Cardiac septum (tissue), 1 donor: ENCODE results near the gene HIF3A. TPM values are rescaled to one million over a fixed set of nuclear protein-coding genes. Genes with fewer than 3 reads are reported as not detected.
A peak's percentile ranks its signal among the peaks of the same experiment; 100 is the strongest.
"Not testable (repeated sequence)": the region's sequence is repeated elsewhere in the genome, so short reads cannot be mapped to it uniquely, and the experiment has no call there.

Source experiments
- DNase-seq: peaks from one replicate; pipeline ENCODE4 v3.0.0-alpha.2; 2020; ENCODE audit warnings: low spot score
- intact Hi-C: fragments of 100-400 bp; cut with DNase I; formaldehyde crosslinking; loops from one replicate; pipeline ENCODE4 v1.14.0; 2022
- long read RNA-seq: library from polyadenylated mRNA; unstranded; transcript quantifications from one replicate; pipeline ENCODE4 v2.0.0, GENCODE V29; 2021
- total RNA-seq: library from RNA; stranded (reverse); fragmentation: NEBNext Ultra II Directional; extraction: Animal tissue kit (Norgen Biotek cat#: 25700); gene quantifications from one replicate; pipeline ENCODE4 v1.2.1, GENCODE V29; 2021
- donor health status: DM: no; HTN: no; CAD: no.

HIF3A gene
- 49.2 TPM for total RNA-seq
- long read RNA-seq, partial matches to known transcripts = 19 of 58 reads
- long read RNA-seq, other reads (novel, unspliced or antisense) = 39 of 58 reads

DNA sequence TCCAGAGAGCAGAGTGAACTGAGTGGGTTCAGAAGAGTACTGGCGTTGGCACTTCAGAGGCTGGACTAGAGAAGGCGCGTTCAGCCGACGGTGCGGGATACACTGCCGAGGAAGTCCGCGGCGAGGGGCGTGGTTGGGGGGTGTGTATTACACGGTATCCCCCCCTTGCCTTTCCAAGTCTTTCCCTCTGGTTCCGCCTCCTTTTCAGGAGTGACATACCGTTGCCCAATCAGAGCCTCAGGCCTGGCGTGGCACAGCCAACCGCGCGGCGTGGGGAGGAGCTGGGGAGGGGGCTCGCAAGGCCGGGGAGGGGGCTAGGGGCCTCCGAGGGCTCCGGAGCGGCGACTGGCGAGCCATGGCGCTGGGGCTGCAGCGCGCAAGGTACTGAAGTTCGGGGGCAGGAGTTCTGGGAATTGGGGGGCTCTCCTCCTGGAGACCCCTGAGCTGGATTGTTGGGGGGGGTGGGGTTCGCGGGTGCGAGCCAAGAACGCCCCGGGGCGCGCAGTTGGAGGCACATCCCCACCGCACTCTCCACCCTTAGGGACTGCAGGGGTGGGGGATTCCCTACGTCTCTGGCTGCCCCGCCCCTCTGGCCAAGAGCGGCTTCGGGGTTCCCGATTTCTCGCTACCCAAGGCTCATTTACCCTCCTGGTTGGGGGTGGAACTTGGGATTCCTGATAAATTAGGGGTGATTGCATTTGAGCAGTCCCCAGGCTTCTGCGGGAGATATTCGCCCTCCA, at the start of gene HIF3A:
Gene HIF3A, plus strand, starts transcription at position 321 of the 740 bp plus-strand sequence. Its CDS starts 35 bp downstream, at position 356.
- intact Hi-C loops = no loop called here
- no peak for DNase-seq

DNA sequence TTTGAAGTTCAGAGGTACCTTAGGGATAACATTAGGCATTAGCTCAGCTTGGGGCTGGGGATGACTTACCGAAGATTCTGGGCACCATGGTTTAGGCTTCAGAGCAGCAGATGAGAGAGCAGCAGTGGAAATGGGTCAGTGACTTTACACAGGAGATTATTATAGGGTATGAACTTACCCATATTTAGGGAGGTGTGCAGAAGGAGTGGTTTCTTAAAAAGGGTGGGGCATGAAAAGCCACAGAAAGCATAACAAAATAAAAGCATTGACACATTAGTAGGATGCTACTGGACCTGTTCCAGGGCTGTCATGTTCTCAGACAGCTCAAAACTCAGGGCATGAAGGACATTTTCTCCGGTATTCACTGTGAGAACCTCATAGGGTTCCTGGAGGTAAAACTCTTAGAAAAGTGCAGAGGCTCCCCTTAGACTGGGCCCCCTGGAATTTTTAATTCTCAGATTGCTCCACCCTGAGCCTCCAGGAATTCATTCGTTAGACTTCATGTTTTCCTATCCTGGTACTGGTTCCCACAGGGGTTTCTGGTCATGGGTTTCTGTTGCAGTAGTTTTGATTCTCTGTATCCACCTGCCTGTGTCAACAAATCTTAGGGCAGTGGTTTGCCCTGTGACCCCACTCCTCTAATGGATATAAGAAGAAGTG, 46.6 kb upstream of the HIF3A start:
- no peak for DNase-seq
- intact Hi-C loops = no loop called here

DNA sequence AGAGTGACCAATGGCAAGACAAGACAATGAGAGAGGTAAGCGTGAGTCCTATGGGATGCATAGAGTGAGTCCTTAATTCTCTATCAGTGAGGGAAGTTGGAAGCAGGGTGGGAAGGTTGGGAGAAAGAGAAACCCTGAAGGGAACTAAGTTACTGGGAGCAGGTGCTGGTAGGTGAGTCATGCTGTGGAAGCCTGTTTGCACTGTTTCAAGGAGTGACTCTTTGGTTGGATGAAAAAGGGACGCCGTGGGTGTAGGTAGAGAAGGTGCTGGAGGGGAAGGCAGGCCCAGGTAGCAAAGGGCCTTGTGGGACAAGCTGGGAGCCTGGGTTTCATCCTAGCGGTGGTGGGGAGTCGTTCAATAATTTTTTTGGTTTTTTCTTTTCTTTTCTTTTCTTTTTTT, 45.4 kb upstream of the HIF3A start:
- no peak for DNase-seq
- intact Hi-C loops = no loop called here

DNA sequence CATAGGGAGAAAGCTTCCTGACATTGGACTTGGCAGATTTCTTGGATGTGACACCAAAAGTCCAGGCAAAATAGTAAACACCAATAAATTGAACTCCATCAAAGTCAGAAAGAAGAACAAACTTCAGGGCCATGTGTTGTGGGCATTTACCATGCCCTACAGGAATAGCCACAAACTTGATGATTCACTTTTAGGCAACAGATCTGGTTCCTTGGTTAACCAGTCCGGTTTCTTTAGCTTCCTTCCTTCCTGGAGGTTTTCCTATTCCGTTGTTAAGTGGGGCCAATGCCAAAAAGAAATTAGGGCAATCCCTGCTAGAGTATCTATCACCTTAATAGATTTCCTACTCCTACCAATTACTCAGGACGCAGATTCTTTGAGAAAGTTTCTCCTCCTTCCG, 42.1 kb upstream of the HIF3A start:
- DNase-seq = no peak
- intact Hi-C loops = no loop called here

DNA sequence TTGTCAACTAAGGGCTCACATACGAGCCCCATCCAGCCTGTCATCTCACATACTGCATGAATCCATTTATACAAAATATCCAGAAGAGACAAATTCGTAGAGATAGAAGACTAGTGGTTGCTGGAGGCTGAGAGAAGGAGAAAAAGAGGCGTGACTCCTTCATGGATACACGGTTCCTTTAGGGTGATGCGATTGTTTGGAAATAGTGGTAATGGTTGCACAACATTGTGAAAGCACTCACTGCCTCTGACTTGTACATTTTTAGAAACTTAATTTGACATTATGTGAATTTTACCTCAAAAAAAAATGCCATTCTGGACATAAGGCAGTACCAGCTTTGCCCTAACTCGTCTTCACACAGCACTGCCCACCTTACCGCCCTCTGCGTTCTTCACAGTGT, 40.0 kb upstream of the HIF3A start:
- intact Hi-C loops = no loop called here
- no peak for DNase-seq

DNA sequence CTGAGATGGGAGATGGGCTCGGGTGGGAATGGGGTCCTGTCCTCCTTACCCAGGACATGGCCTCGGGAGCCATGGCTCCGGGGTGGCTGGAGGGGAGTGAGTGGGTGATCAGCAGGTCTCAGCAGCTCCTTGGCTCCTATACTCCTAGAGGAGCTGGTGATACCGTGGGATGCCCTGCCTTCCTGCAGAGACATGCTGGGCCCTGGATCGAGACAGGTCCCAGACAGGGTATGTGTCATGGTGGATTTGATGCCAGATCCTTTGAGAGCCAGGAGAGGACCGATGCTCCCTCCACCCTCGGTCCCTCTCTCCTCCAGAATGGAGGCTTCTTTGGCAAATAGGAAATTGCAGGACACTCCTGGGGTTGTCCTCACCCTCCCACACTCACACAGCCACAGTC, 35.3 kb upstream of the HIF3A start:
- intact Hi-C loops, DNase-seq: not testable (repeated sequence)

DNA sequence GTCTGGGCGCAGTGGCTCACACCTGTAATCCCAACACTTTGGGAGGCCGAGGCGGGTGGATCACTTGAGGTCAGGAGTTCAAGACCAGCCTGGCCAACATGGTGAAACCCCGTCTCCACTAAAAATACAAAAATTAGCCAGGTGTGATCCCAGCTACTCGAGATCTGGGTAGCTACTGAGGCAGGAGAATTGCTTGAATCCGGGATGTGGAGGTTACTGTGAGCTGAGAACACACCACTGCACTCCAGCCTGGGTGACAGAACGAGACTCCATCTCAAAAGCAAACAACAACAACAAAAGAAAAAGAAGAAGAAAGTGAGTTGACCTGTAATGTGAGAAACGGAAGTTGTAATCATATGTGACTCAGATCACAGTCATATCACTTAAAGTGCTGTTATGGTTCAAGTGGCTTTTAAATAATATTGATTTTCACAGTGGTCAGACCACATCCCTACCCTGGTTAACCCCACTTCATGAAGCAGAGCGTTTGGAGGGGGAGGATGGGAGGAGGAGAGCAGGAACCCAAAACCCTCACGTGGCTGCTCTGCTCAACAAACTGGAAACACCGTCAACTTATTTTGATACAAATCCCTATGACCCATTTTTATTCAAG, 34.1 kb upstream of the HIF3A start:
- DNase-seq, intact Hi-C loops: not testable (repeated sequence)

DNA sequence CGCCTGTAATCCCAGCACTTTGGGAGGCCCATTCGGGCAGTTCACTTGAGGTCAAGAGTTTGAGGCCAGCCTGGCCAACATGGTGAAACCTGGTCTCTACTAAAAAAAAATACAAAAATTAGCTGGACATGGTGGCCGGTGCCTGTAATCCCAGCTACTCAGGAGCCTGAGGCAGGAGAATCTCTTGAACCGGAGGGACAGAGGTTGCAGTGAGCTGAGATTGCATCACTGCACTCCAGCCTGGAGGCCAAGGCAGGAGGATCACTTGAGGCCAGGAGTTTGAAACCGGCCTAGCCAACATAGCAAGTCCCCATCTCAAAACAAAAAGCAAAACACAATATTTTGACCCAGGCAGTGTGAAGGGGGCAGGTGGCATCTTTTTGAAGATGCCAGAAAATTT, 32.0 kb upstream of the HIF3A start:
- intact Hi-C loops = loop anchor here (2.0 kb wide), 2 partner anchors 182 to 236 kb away; no protein-coding TSS in a partner anchor
- peak; percentile 56 for DNase-seq

DNA sequence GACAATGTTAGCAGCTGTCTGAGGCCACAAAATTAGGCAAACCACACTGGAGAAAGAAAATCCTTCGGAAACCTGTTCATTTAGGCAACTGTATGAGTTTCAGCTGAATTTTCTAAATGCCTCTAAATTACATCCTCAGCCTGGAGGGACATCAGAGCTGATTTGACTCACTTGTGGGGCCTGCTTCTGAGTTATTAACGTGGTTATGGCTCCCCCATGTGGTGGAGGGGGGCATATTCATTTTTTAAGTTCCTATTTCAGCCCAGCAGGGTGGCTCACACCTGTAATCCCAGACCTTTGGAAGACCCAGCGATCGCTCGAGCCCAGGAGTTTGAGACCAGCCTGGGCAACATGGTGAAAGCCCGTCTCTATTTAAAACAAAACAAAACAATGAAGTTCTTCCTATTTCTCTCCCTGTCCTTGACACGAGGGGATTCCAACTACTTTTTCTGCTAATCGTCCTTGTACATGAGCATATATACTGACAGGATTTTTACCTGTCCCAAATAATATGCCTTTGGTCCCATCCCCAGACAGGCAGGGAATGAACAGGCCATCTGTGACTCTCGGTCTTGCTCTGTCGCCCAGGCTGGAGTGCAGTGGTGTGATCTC, 31.5 kb upstream of the HIF3A start:
- intact Hi-C loops = loop anchor here (2.0 kb wide), 2 partner anchors 183 to 237 kb away; no protein-coding TSS in a partner anchor
- peak; percentile 10 for DNase-seq

DNA sequence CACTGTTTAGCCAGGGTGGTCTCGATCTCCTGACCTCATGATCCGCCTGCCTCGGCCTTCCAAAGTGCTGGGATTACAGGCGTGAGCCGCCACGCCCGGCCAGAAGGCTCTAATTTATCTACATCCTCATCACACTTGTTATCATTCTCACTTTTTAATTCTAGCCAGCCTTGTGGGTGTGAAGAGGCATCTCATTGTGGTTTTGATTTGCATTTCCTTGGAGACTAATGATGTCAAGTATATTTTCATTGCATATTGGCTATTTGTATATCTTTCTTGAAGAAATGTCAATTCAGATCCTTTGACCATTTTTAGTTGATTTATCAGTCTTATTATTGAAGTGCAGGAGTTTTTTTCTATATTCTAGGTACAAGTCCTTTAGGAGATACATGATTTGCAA, 27.7 kb upstream of the HIF3A start:
- intact Hi-C loops = no loop called here
- no peak for DNase-seq

DNA sequence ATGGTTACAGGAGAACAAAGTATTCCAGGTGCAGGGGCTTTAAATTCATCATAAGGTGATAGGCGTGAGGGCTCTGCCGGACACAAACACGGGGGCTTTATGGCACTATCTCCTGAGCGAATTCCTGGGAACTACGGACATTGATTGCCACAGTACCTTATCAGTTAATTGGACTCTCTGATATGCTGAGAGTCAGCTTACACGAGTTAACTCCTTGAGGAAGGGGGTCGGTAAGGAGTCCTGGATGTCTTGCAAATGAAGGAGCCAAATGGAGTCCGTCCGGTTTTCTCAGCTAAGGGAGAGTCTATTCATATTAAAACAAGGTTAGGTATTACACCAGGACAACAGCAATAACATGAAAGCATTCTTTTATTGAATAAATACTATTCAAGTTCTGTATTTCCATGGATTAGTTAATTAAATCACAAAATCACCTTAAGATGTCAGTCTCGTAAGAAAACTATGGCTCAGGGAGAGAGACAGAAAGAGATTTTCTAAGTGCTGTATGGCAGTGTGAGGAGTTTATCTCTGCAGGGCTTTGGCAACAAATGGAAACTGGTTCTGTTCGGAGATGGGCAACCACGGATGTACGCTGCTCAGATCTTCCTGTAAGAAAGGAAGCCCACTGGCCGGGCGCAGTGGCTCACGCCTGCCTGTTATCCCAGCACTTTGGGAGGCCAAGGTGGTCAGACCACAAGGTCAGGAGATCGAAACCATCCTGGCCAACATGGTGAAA, 26.2 kb upstream of the HIF3A start:
- DNase-seq = peak; percentile 20
- intact Hi-C loops = no loop called here

DNA sequence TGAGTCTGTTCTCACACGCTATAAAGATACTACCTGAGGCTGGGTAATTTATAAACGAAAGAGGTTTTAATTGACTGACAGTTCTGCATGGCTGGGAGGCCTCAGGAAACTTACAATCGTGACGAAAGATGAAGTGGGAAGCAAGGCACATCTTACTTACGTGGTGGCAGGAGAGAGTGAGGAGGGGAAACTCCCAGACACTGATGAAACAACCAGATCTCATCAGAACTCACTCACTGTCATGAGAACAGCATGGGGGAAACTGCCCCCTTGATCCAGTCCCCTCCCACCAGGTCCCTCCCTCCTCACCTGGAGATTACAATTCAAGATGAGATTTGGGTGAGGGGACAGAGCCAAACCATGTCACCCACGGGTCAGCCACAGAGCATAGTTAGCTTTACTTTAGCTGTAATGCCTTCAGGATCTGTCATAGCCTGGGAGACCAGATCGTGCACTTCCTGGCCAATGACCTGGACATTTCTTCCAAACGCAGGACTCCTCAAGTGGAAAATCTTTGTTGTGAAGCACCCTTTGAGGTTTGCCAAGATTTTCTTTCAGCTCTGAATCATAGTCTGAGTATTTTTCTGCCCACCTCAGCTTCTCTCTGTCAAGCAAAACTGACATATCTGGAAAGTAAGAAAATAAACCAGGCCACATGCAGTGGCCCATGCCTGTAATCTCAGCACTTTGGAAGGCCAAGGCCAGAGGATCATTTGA, 25.2 kb upstream of the HIF3A start:
- peak; percentile 27 for DNase-seq
- intact Hi-C loops = no loop called here

DNA sequence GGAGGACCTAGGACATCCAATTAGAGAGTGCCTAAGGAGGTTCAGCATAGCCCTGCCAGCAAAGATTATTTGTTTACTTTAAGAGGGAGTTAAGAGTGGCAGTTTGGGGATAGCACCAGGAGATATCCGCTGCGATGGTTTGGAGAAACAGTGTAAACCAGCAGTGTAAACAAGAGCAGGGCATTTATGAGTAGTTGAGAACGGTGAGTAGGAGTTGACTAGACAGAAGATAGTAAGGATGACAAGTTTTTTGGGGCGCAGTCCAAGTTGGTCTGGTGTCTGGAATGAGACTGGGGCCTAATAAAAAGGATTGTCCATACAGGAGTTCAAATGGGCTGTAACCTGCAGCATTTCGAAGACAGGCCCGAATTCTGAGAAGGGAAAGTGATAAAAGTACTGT, 22.9 kb upstream of the HIF3A start:
- intact Hi-C loops = not testable (repeated sequence)

DNA sequence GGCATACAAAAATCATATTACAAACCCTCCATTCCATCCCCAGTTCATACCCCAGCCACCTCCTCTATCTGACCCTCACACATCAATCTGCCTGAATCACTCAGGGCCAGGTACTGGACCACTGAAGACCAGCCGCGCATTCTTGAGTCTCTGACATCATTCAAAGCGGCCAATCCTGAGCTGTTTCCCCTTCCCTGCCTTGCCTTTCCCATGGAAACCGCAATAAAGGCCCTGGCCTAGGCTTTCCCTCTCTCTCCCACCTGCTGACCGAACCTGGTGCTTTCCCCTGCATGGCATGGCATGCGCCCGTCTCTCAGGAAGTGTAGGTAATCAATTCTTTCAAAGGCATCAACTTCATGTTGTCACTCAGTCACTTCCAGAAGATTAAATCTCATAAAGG, 17.7 kb upstream of the HIF3A start:
- intact Hi-C loops = loop anchor here (2.0 kb wide), 1 partner anchor 236 kb away; no protein-coding TSS in a partner anchor

More for the DNA sequence above, 22.9 kb upstream of the HIF3A start:
- not testable (repeated sequence) for DNase-seq

DNA sequence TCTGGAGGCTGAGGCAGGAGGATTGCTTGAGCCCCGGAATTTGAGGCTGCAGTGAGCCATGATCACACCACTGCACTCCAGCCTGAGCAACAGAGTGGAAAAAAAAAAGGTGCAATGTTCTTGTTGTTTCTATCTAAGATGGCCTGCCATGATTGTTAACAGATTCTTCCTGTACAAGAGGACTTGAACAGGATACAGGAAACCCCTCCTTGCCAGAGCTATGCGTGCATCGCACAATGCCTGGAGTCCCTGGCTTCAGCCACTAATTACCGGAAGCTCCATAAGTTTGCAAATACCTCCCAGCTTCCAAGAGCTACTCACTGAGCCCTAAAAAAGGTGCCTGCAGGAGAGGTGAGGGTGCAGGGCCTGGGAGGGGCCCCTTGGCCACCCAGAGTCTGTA, 13.1 kb upstream of the HIF3A start:
- DNase-seq = no peak
- intact Hi-C loops = loop anchor here (2.0 to 10.0 kb wide), 4 partner anchors 15 to 201 kb away; no protein-coding TSS in a partner anchor

More for the DNA sequence above, 17.7 kb upstream of the HIF3A start:
- no peak for DNase-seq

DNA sequence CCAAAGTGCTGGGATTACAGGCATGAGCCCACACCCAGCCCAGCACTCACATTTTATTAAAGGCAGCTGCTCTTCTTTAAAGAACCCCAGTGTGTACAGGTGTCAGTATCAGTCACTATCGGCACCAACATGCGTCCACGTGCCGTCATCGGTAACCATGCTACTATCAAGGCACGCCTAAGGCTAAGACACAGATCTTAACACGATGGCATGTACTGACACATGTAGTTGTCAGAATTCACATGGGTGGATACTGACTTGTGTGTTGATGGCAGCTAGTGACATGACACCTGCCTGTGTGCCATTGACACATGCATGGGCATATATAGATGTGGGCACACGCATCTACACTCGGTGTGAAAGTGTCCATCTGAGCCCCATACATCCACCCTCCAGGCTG, 12.2 kb upstream of the HIF3A start:
- intact Hi-C loops = loop anchor here (5.0 to 10.0 kb wide), 2 partner anchors 113 to 200 kb away; no protein-coding TSS in a partner anchor
- no peak for DNase-seq

DNA sequence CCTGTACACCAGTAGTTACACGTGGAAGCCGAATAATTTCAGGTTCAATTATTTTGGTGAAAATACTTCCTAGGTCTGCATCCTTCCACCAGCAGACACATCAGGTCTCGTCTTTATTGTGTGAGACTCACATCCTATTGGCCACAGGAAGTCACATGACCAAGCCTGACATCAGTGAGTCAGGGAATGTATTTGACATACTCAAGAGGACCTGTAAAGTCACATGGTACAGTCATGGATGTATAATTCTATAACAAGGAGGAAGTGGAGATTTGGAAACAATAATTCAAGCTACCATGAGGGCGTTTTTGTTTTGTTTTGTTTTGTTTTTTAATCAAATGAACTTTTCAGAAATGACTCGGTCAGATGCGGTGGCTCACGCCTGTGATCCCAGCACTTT, 9.3 kb upstream of the HIF3A start:
- DNase-seq = no peak
- intact Hi-C loops = loop anchor here (10.0 kb wide), 1 partner anchor 197 kb away; no protein-coding TSS in a partner anchor

DNA sequence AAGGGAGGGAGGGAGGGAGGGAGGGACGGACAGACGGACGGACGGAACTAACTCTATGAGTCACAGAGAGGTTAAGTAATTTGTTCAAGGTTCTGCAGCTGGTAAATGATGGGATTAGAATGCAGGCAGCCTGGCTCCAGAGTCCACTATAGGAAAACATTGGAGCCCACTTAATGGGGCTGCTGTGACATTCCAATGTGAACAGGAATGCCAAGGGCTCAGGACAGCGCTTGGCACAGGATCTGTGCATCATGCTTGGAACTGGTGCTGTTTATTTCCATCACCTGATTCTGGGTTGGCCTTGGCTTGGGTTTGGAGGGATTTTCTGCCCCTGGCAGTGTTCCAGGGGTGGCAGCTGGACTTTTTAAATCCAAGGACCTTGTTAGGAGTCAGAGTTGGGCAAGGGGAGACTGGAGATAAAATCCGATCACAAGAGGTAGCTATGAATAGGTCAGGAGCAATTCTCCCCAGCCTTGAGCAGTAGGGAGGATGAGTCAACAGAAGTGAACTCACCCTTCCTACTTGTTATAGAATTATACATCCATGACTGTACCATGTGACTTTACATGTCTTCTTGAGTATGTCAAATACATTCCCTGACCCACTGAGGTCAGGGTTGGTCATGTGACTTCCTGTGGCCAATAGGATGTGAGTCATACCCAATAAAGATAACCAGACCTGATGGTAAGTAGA, 7.8 kb upstream of the HIF3A start:
- no peak for DNase-seq
- intact Hi-C loops = loop anchor here (10.0 kb wide), 1 partner anchor 196 kb away; no protein-coding TSS in a partner anchor
